Lower leg skin (tissue), 4 donors: ENCODE data around the gene ZNF253. TPM values are rescaled to one million over a fixed set of nuclear protein-coding genes. Genes with fewer than 3 reads are reported as not detected.
"Not testable (repeated sequence)": the region's sequence is repeated elsewhere in the genome, so short reads cannot be mapped to it uniquely, and the experiment has no call there.

Experiments
- DNase-seq, 2 donors: peaks; one replicate each; pipeline ENCODE4 v3.0.0-alpha.2; 2019; ENCODE audit warnings: low spot score in 2 of 2
- H3K4me3 ChIP-seq: fragments of 200-600 bp; sonication (generic); 2 replicates; pipeline ENCODE4 v1.5.1; 2017; ENCODE audit warnings: mild to moderate bottlenecking, low read depth; ENCODE audit not compliant: poor library complexity, severe bottlenecking
- CTCF ChIP-seq, 3 donors: fragments of 450-650 bp; IDR thresholded peaks; one replicate each; pipeline ENCODE4 v1.5.1; 2016; ENCODE audit warnings: antibody characterized with exemption in 3 of 3, mild to moderate bottlenecking in 3 of 3, moderate library complexity in 2 of 3
- POLR2A ChIP-seq, 2 donors: fragments of 450-650 bp; IDR thresholded peaks; one replicate each; pipeline ENCODE4 v1.6.1; 2016 to 2017; ENCODE audit warnings: antibody characterized with exemption in 2 of 2, mild to moderate bottlenecking in 1 of 2, moderate library complexity in 1 of 2
- WGBS, 2 donors: methylation state at CpG; one replicate each; pipeline ENCODE4 v1.1.5; 2018; 5-methylcytosine and 5-hydroxymethylcytosine counted together
- intact Hi-C: fragments of 100-400 bp; cut with DNase I; formaldehyde crosslinking; loops from one replicate; pipeline ENCODE4 v1.15.0; 2023; ENCODE audit warnings: low total_unique reads
- total RNA-seq, 4 donors: library from RNA; depleted of rRNA; stranded (reverse); fragments of >200 nt; gene quantifications; one replicate each; pipeline ENCODE4 v1.1.0, GENCODE V29; 2016

The ZNF253 gene
- total RNA-seq, 4 donors from 2014 or later: 4.7 to 7.5 (median 7.0) TPM

DNA sequence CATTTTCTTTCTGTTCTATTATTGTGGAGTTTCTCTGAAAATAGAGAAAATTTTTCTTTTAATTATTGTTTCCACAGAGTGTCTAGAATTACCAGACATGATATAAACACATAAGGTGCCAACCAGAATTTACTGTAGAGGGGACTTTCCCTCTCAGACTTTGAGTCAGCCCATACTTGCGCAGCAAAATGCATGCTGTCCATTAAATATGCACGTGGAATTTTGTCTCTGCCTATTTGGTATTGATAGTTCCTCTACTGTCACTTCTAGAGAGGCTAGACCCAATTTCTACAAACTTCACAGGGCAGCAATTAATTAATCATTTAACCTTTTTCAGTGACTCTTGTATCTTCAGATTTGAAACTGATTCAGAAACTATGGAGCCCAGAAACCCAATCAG lies 44.0 kb downstream of the ZNF253 start:
- H3K4me3 ChIP-seq: no peak overlapping the region
- TF ChIP-seq CTCF (IDR thresholded peaks at IDR 0.05): no peak
- no peak for TF ChIP-seq POLR2A (IDR thresholded peaks at IDR 0.05)
- WGBS, 2 donors: 84 to 89% methylated on average over 2 of the region's 2 CpGs
- intact Hi-C loops: no loop called here
- no peak for DNase-seq

DNA sequence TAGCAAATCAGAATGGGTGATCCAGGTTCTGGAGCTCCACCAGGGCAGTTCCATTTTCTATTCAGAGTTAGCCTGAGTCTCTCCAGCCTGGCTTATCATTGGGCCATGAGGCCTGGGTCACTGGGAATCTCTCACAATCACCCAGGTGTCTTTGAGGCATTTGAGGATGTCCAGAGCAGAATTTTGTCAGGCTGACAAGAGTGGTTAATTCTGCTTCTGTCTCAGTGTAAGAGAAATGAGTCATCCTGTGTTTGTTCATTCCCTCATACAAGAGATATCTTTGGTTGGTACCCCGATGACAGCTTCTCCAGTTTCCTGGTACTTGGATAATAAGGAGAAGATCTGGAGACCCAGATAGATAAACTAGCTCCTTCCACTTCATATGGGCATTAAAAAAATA lies 45.5 kb downstream of the ZNF253 start:
- no peak for TF ChIP-seq CTCF (IDR thresholded peaks at IDR 0.05)
- no peak for DNase-seq
- no peak overlapping the region for H3K4me3 ChIP-seq
- intact Hi-C loops: no loop called here
- 81 to 86% methylated on average over 1 of the region's 1 CpG for WGBS, 2 donors

DNA sequence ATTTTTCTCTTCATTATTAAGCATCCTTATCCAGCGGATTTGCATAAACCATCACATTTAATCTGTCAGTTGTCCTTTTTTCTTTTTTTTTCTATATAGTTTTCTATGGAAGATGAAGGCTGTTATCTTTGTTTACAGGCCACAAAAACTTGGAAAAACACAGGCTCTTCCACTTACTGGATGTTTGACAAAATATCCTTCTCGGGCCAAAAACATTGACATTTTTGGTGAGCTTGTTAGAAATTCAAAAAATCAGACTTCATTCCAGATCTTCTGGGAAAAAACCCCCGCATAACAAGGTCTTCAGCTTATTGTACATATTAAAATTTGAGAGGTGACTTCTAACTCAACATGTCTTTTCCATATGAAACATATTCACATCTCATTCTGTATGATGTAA lies 48.9 kb downstream of the ZNF253 start:
- intact Hi-C loops: no loop called here
- H3K4me3 ChIP-seq: no peak overlapping the region

GRCh38 chr19:19930417-19930816 lies 64.7 kb downstream of the ZNF253 start:
- intact Hi-C loops, DNase-seq, H3K4me3 ChIP-seq: not testable (repeated sequence)
- WGBS, 2 donors: 67 to 80% methylated on average over 7 of the region's 7 CpGs

More for the DNA sequence above, 48.9 kb downstream of the ZNF253 start:
- DNase-seq: no peak
- WGBS, 2 donors: 87 to 97% methylated on average over 3 of the region's 3 CpGs
- TF ChIP-seq CTCF (IDR thresholded peaks at IDR 0.05) (no peak), POLR2A (IDR thresholded peaks at IDR 0.05) (no peak)

DNA sequence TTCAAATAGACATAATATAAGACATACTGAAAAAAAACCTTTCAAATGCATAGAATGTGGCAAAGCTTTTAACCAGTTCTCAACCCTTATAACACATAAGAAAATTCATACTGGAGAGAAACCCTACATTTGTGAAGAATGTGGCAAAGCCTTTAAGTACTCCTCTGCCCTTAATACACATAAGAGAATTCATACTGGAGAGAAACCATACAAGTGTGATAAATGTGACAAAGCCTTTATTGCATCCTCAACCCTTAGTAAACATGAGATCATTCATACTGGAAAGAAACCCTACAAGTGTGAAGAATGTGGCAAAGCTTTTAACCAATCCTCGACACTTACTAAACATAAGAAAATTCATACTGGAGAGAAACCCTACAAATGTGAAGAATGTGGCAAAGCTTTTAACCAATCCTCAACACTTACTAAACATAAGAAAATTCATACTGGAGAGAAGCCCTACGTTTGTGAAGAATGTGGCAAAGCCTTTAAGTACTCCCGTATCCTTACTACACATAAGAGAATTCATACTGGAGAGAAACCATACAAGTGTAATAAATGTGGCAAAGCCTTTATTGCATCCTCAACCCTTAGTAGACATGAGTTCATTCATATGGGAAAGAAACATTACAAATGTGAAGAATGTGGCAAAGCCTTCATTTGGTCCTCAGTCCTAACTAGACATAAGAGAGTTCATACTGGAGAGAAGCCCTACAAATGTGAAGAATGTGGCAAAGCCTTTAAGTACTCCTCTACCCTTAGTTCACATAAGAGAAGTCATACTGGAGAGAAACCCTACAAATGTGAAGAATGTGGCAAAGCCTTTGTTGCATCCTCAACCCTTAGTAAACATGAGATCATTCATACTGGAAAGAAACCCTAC lies 68.0 kb downstream of the ZNF253 start:
- DNase-seq, H3K4me3 ChIP-seq, intact Hi-C loops: not testable (repeated sequence)
- WGBS, 2 donors: 89 to 96% methylated on average over 3 of the region's 3 CpGs

DNA sequence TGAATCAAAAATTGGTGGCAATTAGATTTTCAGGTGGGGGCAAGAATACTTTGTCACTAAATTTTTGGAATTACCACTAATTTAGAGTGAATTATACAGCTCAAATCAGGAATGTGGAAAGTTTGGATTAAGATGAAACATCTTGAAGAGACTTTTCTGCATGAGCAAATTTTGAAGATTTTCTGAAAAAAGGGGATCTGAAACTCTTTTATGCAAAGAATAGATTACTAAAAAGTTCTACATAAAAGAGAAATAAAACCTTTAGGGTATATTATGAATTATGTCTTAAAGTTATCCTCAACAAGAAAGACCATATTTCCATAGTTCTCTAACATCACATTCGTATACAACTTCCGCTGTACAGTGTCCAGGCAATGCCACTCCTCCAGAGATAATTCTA lies 71.7 kb downstream of the ZNF253 start:
- 95 to 97% methylated on average over 2 of the region's 2 CpGs for WGBS, 2 donors
- intact Hi-C loops: no loop called here
- no peak overlapping the region for H3K4me3 ChIP-seq
- no peak for DNase-seq
- no peak for TF ChIP-seq POLR2A (IDR thresholded peaks at IDR 0.05)
- TF ChIP-seq CTCF (IDR thresholded peaks at IDR 0.05): no peak

- intact Hi-C loops: no loop called here
- WGBS, 2 donors: 19 to 31% methylated on average over 2 of the region's 2 CpGs
- TF ChIP-seq POLR2A (IDR thresholded peaks at IDR 0.05): no peak
- TF ChIP-seq CTCF (IDR thresholded peaks at IDR 0.05): no peak
- DNase-seq: no peak
- no peak overlapping the region for H3K4me3 ChIP-seq
Observed at GRCh38 chr19:19938449-19938848, 72.8 kb downstream of the ZNF253 start.
